Esophagus muscularis mucosa (tissue), 3 donors: ENCODE data around the gene FOXN3.

Source experiments
- CTCF ChIP-seq, 3 experiments: fragments of 200-600 bp in 2 of 3; fragments of 450-650 bp in 1 of 3; sonication (generic) in 2 of 3; IDR thresholded peaks; one replicate each; pipeline ENCODE4 v1.5.1; 2017 to 2019; ENCODE audit warnings: antibody characterized with exemption in 3 of 3, mild to moderate bottlenecking in 2 of 3, moderate library complexity in 1 of 3
- POLR2A ChIP-seq: fragments of 450-650 bp; IDR thresholded peaks from one replicate; pipeline ENCODE4 v1.6.1; 2017; ENCODE audit warnings: antibody characterized with exemption, moderate library complexity, mild to moderate bottlenecking, low read depth

GRCh38 chr14:89242652-89243279 lies 174.3 kb downstream of the FOXN3 start:
- TF ChIP-seq CTCF (IDR thresholded peaks at IDR 0.05) = no peak
- no peak for TF ChIP-seq POLR2A
